Myocyte (in vitro differentiated cells): ENCODE measurements around the gene AJAP1. TPM values are rescaled to one million over a fixed set of nuclear protein-coding genes. Genes with fewer than 3 reads are reported as not detected.
"Not testable (repeated sequence)": the region's sequence is repeated elsewhere in the genome, so short reads cannot be mapped to it uniquely, and the experiment has no call there.

Experiments used
- DNase-seq: peaks from one replicate; pipeline ENCODE4 v3.0.0-alpha.2; 2012; ENCODE audit warnings: low read depth
- total RNA-seq: library from RNA; depleted of rRNA; stranded (reverse); fragments of >200 nt; gene quantifications from 2 replicates; pipeline ENCODE4 v1.2.3, GENCODE V29; 2014

The AJAP1 gene
- total RNA-seq, 1 donor from 2014 or later = not detected

DNA sequence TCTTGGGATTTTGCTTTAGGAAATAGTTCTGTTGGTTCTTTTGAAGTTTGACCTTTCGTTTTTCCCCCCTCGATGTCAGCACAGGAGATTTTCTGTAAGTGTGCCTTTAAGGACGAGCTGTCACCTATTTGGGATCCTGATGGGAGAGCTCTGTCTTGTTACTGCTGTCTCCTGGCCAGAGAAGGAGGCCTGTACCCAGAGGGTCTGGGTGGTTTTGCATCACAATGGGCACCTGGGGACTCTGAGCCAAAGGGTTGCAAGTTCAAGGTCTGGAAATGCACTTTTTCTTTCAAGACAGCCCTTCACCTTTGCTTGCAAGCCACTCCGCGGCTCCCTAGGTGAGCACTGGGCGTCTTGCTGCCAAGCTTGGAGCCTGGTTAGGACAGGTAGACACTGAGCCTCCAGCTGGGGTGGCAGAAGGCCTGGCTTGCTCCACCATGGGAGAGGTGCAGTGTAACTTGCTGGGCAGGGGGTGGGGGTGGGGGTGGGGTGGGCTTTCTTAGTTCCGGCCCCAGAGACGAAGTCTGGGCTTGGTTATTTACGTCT lies 2.9 kb downstream of the AJAP1 start:
- no peak for DNase-seq

DNA sequence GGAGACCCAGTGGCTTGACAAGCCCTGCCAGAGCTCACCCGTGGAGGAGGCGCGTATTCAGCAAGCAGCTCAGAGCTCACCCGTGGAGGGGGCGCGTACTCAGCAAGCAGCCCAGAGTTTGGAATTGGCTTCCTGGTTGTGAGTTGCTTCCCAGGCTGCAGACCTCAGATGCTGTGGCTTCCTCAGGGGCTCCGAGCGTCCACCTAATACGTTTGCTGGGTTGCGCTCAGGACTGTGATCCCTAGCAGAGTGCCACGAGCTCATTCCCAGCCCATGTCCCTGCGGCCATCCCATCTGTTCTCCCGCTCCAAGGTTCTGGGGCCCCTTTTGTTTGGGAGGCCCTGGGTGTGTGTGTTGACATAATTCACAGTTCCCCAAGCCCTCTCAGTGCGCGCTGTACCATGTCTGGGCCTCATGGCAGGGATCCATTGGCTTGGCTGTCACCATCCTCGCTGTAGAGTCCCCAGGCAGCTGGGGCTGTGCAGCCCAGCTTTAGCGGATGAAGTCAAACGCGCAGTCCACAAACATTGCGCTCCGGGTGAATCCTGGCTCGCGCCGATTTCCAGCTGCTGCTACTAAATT lies 3.6 kb downstream of the AJAP1 start:
- no peak for DNase-seq

DNA sequence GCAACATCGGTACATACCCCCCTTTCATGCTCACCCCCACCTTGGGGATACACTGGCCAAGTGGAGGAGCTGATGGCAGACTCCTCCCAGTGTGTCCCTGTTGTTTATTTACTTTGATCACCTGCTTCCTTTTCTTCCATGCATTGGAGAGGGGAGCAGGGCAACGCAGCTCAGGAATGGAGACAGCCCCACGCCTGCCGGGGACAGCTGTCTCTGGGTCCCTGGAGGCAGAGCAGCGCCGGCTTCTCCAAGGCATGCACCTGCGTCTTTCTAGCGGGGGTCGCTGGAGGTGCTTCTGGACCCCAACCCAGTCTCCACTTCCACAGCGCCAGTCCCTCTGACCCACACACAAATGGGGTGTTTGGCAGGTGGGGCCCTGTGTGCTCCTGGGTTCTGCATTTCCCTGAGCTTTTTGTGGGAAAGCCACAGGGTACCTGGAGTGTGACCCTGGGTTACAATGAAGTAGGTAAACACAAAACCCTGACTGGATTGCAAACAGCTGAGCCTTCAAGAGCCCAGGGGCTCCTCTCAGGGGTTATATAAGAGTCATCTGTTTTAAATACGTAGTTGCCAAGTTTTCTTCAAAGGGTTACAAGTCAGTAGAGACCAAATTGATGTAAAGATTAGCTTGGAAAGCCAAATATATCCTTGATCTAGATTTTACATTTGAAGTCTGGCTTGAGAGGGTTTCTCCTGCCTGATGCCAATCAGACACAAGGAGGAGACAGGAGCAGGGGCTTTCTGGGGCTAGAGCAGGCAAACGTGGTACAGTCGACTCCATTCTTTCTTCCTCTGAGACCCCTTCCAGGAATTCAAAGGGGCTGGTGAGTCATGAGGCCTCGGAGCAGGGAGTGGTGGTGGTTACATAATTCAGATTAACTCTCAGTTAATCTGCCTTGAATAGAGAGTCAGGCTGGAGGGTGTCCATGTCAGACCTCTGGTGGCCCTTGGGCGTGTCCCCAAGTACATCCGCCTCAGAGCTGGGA lies 4.5 kb downstream of the AJAP1 start:
- DNase-seq = no peak

DNA sequence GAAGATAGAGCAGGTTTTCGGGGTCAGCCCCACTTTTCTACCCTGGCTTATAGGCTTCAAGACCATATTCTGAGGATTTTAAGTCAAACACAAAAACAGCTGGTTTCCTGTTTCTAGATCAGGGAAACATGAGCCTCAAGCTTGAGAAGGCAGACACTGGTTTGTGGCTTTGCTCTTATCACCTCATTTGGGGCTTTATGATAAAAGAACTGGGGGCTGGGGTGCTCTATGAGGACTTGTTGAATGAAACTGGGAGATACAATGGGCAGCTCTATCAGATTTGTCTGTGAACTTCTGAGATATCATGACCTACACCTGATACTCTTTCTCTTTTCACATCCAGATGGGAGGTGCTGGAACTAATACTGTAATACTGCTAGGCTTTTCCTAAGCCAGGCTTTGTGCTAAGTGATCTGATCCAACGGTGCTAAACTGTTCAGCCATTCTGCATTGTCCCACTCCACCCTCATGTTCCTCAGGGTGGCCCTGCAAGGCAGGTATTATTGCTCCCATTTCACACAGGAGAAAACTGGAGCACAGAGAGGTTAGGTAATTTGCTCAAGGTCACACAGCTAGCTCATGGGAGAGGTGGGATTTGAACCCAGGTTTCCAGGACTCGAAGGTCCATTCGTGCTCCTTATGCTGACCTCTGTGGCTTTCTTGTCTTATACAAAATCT lies 6.6 kb downstream of the AJAP1 start:
- DNase-seq = no peak

DNA sequence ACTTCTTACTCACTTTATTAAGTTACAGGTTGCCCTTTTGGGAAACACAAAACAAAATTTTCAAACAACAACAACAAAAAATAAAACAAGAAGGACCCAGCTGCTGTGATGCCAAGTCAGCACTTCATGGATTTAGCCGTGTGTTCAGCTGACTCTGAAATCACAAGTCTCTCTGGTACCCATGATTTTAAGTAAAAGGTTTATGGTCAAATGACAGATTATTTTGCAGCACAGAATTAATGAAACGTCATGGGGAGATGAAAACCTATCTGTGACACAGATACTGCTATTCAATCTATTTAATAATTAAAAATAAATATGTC lies 7.1 kb downstream of the AJAP1 start:
- no peak for DNase-seq

DNA sequence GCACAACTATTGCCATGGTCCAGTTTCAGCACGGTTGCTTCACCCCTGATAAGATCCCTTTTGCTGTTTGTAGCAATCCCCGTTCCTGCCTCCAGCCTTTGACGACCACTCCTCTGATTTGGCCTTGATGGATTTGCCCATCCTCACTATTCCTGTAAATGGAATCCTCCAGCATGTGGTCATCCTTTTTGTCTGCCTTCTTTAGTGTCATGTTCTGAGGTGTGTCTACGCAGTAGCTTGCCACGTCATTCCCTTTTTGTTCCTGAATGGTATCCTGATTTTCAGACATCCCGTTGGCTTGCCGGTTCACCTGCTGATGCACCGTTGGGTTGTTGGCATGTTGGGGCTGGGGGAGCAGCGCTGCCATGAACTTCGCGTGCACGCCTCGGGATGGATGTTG lies 7.8 kb downstream of the AJAP1 start:
- no peak for DNase-seq

DNA sequence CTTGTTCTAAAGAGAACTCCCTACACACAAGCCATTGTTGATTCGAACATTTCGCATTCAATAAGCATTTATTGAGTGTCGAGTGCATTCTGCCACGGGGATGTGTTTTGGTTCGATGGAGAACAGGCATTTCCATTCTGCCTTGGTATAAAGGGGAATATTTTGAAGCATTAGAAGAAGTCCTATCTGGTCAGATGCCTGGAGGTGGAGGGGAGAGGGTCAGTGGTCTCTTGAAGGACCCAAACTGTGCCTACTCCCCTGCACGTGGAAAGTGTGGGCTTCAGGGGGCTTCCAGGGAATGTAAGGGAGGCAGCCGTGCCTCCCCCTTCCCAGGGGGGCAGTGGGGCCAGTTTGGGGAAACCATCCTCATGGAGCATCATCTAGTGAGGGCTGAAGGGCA lies 8.3 kb downstream of the AJAP1 start:
- no peak for DNase-seq

DNA sequence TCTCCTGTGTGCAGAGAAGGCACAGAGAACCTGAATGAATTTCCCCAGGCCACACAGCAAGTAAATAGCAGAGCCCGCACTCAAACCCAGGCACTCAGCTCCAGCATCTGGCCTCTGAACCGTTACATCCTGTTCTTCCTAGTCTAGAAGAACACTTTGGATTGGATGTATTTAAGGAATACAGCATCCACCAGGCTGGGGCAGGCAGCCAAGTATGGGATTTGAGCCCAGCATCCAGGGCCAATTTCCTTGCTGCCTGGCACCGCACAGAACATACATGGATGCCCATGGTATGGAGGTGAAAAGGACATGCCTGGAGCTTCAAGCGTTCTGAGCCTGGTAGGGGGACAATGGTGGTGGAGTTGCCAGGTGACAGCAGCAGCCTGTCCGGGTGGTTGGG lies 9.7 kb downstream of the AJAP1 start:
- no peak for DNase-seq

DNA sequence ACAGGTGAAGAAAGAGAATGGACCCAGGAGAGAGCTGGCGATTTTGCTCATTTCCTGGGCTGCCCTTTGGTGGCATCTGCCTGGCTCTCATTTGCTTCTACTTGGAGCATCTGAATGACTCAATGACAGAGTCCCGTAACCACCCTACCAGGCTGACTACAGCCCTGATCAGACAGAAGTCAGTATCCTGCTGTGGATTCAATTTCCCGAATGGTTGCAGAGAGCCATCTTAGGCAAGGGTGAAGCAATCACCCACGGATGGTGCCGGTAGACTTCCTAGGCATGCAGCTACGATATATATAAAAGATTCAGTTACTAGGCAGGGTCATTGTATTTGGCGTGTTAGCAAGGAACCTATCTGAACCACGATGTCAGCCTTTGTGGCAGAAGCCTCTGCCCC lies 10.2 kb downstream of the AJAP1 start:
- DNase-seq = no peak

DNA sequence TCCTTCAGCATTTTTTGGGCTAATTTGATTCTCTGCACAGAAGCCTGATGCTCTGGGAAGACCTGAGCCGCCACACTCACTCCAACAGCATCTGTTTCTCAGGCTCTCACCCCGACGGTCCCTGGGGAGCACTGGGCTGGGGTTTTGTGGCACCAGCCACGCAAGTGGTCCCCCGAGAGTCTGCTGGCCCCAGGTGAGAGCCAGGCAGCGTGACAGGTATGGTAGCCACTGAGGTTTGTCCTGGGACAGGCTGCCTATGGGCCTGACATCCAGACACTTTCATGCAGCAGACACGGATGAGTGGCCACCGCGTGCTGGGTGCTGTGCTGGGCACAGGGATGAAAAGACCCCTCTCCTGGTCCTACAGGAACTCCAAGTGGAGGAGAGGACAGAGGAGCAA lies 11.0 kb downstream of the AJAP1 start:
- DNase-seq = no peak

DNA sequence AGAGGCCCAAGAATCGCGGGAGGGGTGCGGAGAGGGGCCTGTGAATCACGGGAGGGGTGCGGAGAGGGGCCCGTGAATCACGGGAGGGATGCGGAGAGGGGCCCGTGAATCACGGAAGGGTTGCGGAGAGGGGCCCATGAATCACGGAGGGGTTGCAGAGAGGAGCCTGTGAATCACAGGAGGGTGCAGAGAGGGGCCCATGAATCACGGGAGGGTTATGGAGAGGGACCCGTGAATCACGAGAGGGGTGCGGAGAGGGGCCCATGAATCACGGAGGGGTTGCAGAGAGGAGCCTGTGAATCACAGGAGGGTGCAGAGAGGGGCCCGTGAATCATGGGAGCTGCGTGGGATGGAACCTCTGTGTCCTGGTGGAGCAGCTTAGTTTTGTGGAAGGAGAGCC lies 12.3 kb downstream of the AJAP1 start:
- DNase-seq = not testable (repeated sequence)

DNA sequence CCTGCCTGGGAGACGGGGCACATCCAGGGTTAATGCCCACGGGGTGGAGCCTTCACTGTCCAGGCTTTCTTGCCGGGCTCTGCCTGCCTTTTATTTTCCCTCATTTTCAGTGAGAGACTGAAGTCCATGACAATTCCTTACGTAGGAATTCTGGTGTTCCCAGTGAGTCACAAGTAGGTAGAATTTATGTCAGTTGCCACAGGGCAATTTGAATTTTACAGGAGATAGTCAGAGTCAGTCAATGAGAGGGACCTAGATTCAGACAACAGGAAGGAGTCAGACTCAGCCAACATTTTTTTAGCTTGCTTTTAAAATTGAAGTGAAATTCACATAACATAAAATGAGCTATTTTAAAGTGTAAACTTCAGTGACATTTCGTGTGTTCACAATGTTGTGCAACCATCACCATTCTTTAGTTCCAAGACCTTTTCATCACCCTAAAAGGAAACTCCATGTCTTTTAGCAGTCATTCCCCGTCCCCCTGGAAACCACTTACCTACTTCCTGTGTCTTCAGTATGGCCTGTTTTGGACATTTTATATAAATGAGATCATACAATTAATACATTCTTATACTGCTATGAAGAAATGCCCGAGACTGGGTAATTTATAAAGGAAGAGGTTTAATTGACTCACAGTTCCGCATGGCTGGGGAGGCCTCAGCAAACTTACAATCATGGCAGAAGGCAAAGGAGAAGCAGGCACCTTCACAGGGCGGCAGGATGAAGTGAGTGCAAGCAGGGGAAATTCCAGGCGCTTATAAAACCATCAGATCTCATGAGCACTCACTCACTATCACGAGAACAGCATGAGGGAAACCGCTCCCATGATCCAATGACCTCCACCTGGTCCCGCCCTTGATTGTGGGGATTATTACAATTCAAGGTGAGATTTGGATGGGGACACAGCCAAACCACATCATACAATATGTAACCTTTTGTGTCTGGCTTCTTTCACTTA lies 14.6 kb downstream of the AJAP1 start:
- DNase-seq = no peak

DNA sequence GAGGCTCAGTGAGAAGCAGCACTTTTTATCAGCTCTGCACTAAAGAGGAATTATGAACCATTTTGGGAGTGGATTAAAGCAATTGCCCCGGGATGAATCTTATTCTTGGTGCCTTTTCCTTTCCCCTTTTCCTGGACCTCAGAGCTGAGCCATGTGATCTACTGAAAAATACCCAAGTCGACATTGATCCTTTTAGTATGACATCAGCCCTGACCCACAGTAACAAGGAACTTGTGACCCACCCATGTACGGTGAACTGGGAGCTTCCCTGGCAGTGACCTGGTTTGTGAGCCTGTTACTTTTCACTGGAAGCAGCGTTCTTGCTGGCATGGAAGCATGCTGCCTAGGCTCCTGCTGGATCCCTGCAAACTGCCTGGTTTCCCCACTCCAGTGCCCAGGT lies 15.9 kb downstream of the AJAP1 start:
- DNase-seq = no peak

DNA sequence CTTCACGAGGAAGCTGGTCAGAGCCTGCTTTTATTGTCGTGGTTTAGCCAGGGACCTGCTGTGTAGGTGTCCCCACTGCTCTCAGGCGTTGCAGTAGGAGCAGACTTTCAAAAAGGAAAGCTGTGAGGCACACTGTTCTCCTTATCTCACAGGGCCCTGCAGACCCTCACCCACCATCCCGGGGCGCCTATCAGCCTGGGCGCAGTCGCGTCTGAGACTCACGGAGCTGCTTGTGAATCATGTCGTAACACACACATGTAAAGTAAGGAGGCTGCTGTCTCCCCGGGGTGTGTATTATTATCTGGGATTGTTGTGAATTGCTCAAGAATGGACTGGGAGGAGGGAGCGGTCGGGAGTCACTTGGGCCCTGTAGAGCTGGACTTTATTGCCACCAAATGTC lies 17.4 kb downstream of the AJAP1 start:
- DNase-seq = no peak

DNA sequence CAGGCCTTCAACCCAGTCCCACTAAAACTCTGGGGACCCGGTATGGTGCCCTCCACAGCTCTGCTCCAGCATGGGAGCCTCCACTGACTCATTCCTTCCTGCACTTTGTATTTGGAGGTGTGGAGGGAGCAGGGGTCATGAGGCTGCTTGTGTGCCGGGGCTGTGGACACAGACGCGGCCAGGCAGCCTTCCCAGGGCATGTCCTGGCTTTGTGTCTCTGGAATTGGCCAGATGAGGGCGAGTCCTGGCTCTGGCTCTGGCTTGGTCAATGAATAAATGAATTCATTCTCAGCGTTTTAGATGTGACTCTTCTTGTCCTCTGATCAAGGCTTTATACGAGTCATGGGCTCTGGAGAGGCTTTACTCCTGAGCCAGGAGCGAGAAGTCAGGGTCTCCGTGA lies 19.1 kb downstream of the AJAP1 start:
- no peak for DNase-seq

DNA sequence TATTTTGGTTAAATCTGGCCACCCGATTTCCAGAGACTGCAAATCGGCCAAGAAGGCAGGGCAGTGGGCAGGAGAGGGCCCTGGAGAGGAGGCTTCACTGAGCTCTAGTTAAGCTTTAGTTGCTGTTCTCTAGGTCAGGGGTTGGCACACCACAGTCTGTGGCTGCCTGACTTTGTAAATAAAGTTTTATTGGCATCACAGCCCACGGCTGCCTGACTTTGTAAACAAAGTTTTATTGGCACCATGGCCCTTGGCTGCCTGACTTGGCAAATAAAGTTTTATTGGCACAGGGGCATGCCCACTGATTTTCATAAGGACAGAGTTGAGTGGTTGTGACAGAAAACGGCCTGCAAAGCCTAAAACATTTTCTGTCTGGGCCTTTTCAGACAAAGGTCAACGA lies 19.7 kb downstream of the AJAP1 start:
- DNase-seq = no peak

DNA sequence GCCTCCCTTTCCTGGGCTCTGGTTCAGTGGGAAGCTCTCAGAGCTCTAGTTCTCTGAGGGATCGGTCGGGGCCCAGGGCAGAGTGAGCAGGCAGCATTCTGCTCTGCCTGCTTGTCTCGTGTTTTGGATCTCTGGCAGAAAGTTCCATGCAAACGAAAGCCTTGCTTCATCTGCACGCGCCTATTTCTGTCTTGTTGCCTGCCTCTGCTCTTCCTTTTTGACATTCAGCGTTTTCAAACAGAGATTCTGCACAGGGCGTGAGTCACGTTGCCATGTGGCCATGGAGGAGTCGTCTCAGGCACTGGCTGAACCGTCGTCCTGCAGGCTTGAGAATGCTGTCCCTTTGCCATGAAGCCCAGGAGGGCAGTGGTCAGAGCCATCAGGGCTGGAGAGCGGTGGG lies 20.3 kb downstream of the AJAP1 start:
- no peak for DNase-seq

DNA sequence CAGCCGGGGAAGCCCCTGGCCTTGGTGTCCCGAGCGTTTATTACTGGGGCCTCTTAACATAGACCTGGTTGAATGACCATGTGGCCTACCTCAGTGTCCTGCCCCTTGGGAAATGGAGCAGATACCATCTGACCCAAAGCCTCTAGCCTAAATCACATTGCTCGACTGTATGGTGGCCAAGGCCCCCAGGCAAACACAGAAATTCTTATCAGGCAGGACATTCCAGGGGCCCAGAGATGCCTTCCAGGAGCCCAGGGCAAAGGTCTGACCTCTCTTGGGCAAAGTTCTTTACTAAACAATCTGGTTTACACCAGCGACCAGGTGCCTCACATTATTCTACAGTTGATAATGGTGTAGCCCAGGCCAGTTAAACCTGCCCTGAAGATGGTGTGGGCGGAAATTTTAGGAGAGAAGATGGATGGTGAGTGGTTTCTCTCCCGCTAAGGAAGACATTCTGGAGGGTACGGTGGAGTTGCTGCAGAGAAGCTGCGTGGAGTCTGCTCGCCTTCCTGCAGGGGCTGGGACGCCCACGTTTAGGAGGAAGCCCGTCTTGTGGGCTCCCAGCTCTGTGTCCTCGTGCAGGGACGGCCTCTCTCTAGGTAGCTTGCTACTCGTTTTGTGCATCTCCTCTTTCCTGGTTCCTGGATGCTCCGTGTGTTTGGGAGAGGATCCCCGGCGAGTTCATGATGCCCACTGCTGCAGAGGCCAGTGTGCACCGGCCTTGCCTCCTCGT lies 21.2 kb downstream of the AJAP1 start:
- DNase-seq = no peak

DNA sequence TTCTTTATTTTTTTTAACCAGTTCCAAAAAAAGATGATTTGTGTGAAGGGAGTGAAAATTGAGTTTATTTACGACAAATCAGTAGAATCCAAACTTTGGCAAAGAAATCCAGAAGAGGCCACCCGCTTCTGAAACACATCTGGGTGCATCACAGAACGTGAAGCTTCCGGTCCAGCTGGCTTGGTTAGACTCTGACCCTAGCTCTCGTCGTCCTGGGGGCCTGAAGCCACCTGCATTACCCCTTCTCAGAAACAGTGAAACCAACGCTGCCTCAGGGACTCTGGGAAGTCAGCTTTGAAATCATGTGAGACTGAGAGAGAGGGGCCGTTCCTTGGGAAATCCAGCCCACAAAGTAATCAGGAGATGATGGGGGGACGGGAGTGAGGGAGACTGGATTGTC lies 21.8 kb downstream of the AJAP1 start:
- DNase-seq = no peak

DNA sequence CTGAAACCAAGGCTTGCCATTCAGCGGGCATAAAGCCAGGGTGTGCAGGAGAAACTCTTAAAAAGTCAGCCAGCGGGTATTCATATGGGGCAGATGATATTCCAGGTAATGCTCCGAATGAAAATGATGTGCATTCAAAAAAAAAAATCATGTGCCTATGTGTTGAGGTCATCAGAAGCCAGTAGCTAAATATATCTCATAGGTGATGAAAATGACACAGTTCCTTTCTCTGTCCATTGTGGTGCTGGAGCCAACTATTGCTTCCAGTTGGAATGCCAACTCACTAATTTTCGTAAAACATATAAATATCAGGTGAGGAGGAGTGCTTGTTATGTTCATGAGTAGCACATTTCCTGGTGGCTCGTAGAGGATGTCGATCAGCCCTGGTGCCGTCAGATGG lies 23.2 kb downstream of the AJAP1 start:
- no peak for DNase-seq
